ENCODE results near the gene DPH1.

The DPH1 gene

DNA sequence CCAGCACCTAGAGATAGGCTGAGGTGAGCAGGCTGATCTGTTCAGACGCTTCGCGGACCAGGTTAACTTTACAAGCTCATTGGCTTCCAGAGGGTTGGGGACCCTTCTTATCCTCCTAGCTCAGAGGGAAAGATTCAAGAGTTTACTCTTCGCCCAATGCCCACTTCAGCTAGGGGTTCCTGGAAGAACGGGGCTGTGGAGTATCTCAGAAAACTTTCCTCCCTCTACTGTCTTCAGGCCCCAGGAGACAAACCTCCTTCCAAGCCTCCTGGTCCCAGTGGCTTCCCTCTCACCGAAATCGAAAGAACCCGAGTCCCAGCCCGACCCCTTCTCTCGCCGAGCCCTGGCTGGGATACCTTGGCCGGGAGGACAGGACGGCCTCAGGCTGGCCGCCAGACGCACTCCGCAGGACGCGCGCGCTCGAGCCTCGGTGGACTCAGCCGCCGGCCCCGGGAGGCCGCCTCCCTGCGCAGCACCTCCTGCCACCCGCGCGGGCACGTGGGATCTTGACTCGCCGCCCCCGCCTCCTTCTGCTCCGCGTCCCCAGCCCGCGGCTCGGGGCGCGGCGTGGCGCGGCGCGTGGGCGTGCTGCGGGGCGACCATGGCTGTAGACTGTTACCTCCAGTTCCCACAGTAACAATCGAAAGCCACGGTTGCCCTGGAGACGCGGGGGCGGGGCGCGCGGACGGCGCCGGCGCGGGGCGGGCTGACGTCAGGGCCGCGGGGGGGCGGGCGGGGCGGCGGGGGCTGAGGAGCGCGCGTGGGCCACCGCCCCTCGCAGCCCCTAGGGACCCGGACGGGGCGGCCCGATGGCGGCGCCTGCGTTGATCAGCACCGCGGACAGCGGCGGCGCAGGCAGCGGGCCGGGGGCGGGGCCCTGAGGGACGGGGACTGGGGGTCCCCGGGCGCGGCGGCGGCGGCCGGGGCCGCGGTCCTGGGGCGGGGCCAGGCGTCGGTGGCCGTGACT lies 19.7 kb downstream of the DPH1 start:
- peak; percentile 78 to 89 (median 87) for DNase-seq (ENCODE audit: low read depth in 3 of 3, low spot score in 1 of 3)

DNA sequence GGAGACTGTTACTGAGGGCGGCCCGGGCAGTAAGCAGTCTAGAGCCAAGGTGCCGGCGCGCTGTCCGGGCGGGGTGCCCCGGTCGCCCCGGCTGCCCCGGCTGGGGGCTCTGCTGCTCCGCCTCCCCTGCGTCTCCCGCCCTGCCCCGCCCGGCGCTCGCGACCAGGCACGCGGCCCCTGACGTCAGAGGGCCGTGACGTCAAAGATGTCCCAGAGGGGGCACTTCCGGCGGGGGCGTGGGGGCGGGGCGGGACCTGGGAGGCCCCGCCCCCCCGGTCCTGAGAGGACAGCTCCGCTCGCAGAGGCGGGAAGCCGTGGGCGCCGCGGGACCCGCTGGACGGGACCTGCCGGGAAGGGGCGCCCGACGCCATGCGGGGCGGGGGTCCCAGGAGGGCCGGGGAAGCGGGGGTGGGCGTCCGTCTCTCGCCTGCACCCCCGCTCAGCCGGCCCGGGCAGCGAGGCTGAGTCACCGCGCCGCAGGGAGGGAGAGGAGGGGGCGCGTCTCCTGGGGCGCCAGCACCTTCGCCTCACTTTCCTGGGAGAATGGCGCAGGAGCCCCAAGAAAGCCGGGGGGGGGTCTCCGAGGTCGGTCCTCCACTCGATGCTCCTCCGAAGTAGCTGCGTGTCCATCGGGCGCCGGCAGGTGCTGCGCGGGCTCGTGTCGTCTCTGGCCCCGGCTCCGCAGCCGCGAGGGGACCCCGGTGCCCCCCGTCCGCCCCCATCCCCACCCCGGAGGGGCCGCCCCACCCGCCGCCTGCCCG lies 20.5 kb downstream of the DPH1 start:
- peak in 2 of 3 donors; percentile 43 to 61 for DNase-seq (ENCODE audit: low read depth in 3 of 3, low spot score in 1 of 3)

DNA sequence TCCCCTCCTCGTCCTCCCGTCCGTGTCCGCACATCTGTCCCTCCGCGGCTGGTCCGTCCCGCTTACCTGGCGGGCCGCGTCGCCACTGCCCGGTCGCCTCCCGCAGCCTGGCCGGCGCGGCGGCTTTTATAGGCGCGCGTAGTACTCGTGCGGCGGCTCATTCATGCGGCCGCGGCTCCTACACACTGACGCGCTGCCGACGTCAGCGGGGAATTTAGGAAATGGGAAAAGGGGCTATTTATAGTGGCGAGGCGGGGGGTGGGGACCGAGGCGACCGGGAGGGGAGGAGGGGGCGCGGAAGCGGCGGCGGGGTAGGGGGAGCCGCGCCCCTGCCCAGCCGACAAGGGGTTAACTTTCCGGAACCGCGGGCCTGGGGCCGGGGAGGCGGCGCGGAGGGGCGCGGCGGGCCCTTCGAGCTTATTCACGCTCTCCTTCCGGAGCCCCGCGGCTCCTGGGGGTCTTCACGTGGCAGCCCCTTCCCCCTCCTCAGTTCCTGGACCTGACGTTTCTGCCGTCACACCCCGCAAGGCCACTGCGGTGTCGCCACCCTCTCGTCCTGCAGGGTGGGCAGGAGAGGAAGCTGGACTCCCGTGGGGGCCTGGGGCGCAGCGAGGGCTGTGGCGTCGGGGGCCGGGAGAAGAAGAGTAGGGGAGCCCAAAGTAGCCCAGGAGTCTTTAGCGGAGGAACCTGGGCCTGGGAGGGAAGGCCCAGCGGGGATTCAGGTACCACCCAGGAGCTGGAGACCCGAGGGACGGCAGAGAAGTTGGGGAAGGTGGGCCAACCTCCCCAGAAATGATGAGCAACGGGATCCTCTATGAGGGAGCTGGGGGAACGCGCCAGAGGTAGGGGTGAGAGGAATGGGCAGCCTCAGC lies 21.3 kb downstream of the DPH1 start:
- no peak for DNase-seq (ENCODE audit: low read depth in 3 of 3, low spot score in 1 of 3)

DNA sequence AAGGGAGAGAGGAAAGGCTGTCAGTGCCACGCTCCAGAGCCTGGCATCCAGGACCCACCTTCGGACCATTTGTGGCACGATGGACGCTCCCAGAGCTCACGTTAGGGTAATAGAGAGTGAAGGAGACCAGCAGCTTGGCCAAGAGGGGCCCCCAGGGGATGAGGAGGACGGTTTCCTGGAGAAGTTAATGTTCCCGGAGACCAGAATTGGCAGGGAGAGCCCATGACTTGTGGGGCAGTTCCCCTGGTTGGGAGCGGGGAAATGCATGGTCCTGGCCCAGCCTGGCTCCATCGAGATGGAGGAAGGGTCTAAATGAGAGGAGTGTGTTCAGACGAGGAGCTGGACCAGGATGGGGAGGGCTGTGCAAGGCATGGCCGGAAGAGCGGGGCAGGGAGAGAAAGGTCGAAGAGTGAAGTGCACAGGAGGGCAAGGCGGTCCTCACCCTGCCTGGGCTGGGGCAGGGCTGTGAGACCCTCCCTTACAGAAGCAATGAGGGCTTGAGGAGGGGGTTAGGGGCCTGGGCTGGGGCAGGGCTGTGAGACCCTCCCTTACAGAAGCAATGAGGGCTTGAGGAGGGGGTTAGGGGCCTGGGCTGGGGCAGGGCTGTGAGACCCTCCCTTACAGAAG lies 22.1 kb downstream of the DPH1 start:
- no peak for DNase-seq (ENCODE audit: low read depth in 3 of 3, low spot score in 1 of 3)

DNA sequence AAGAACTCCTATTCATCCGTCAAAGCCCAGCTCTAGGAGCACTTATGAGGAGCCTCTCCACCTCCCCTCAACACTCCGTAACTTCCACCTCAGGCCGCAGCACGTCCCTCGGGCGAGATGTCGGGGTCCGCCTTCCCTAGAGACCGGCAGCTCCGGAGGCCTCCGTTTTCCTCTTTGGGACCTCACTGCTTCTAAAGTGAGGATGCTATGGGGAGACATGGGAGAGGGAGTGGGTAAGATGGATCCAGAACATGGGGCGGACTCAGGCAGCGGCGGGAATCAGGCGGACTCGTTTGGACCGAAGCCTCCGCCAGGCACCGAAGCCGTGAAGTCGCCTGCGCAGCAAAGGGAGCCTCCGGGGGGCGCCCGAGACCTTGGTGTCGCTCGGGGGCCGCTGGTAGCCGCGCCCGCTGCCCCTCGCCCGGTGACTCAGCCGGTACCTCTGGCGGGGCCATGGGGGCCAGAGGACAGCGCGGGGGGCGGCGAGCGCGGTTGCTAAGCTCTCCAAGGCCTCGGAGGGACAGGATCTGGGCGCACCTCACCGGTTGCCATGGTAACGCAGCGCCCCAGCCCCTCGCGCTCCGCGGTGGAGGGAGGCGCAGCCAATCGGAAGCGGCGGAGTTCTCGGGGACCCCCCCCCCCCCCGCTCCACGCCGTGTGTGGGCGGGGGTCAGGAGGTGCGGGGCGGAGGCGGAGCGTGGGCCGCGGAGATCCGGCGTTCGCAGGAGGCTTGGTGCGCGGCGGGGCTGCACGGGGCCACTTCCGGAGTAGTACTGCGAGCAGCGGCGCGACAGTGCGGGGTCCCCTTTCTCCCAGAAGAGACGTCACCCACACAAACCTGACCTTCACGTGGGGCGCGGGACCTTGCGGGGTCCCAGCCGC lies 23.7 kb downstream of the DPH1 start:
- peak in 2 of 3 donors; percentile 54 to 72 for DNase-seq (ENCODE audit: low read depth in 3 of 3, low spot score in 1 of 3)

DNA sequence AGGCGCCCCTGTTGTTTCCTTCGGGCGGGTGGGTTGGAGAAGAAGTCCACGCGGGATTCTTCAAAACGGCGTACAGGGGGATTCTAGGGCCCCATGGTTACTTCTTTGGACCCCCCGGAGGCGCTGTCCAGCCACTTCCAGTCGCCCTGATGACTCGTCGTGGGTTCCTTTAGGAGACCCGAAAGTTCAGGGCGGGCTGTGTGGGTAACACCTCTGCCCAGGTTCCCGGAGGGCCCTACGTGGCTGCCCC lies 24.2 kb downstream of the DPH1 start:
- DNase-seq (ENCODE audit: low read depth in 3 of 3, low spot score in 1 of 3) = no peak

DNA sequence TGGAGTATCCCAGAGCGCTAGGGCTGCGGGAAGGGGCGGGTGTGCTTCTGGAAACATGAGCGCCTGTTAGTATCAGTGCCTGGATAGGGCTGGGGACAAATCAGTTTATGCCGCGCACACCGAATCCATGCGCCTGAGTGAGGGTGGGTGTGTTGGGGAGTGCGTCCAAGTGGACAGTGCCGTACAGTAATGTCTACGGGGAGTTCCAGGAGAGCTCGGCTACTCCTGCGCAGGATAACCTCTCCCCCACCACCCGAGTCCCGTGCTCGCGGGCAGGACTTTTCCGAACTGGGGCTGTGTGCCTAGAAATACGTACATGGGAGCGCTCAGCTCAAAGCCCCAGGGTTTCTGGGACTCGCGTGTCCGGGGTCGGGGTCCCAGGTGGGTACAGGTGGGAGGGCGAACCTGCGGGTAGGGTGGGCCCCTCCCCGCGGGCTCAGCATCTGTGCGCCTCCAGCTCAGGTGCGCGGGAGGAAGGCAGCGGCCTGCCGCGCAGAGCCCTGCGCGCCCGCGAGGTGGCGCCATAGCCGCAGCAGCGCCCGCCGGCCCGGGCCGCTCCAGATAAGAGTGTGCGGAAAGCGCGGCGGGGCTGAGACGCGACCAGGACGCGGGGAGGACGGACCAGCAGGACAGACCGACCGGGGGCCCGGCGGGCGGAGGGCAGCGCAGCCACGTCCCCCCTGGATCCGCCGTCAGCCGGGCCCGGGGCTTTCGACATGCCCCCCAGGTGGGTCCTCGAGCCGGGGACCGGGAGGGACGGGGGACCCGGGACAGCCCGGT lies 24.7 kb downstream of the DPH1 start, which contains the start of gene HIC1:
Gene HIC1 (plus strand): TSS at position 592 of the 780 bp plus-strand sequence. CDS start 1,588 bp downstream, outside the sequence.
- DNase-seq (ENCODE audit: low read depth in 3 of 3, low spot score in 1 of 3) = peak in 2 of 3 donors; percentile 65 to 71

DNA sequence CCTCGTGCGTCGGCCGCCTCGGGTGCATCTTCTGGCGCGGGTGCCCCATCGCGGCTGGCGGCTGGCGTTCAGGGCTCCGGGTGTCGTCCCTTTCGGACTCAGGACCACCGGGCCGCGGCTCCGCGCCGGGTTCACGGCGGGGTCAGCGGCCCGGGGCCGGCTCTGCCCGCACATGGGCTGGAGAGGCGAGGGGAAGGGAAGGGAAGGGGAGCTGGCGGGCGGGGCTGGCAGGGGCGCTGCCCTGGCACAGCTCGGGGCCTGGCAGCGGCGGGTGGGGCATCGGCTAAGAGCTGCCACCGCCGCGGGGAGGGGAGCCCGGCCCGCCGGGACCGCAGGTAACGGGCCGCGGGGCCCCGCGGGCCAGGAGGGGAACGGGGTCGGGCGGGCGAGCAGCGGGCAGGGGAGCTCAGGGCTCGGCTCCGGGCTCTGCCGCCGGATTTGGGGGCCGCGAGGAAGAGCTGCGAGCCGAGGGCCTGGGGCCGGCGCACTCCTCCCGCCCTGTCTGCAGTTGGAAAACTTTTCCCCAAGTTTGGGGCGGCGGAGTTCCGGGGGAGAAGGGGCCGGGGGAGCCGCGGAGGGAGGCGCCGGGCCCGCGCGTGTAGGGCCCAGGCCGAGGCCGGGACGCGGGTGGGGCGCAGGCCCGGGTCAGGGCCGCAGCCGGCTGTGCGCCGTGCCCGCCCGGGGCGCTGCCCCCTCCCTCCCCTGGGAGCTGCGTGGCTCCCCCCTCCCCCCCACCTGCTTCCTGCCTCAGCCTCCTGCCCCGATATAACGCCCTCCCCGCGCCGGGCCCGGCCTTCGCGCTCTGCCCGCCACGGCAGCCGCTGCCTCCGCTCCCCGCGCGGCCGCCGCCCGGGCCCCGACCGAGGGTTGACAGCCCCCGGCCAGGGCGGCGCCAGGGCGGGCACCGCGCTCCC lies 25.6 kb downstream of the DPH1 start:
- DNase-seq (ENCODE audit: low read depth in 3 of 3, low spot score in 1 of 3) = no peak

DNA sequence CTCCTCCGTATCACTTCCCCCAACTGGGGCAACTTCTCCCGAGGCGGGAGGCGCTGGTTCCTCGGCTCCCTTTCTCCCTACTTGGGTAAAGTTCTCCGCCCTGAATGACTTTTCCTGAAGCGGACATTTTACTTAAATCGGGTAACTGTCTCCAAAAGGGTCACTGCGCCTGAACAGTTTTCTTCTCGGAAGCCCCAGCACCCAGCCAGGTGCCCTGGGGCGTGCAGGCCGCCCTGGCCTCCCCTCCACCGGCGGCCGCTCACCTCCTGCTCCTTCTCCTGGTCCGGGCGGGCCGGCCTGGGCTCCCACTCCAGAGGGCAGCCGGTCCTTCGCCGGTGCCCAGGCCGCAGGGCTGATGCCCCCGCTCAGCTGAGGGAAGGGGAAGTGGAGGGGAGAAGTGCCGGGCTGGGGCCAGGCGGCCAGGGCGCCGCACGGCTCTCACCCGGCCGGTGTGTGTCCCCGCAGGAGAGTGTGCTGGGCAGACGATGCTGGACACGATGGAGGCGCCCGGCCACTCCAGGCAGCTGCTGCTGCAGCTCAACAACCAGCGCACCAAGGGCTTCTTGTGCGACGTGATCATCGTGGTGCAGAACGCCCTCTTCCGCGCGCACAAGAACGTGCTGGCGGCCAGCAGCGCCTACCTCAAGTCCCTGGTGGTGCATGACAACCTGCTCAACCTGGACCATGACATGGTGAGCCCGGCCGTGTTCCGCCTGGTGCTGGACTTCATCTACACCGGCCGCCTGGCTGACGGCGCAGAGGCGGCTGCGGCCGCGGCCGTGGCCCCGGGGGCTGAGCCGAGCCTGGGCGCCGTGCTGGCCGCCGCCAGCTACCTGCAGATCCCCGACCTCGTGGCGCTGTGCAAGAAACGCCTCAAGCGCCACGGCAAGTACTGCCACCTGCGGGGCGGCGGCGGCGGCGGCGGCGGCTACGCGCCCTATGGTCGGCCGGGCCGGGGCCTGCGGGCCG lies 26.5 kb downstream of the DPH1 start:
- no peak for DNase-seq (ENCODE audit: low read depth in 3 of 3, low spot score in 1 of 3)

DNA sequence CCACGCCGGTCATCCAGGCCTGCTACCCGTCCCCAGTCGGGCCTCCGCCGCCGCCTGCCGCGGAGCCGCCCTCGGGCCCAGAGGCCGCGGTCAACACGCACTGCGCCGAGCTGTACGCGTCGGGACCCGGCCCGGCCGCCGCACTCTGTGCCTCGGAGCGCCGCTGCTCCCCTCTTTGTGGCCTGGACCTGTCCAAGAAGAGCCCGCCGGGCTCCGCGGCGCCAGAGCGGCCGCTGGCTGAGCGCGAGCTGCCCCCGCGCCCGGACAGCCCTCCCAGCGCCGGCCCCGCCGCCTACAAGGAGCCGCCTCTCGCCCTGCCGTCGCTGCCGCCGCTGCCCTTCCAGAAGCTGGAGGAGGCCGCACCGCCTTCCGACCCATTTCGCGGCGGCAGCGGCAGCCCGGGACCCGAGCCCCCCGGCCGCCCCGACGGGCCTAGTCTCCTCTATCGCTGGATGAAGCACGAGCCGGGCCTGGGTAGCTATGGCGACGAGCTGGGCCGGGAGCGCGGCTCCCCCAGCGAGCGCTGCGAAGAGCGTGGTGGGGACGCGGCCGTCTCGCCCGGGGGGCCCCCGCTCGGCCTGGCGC lies 27.3 kb downstream of the DPH1 start:
- no peak for DNase-seq (ENCODE audit: low read depth in 3 of 3, low spot score in 1 of 3)

DNA sequence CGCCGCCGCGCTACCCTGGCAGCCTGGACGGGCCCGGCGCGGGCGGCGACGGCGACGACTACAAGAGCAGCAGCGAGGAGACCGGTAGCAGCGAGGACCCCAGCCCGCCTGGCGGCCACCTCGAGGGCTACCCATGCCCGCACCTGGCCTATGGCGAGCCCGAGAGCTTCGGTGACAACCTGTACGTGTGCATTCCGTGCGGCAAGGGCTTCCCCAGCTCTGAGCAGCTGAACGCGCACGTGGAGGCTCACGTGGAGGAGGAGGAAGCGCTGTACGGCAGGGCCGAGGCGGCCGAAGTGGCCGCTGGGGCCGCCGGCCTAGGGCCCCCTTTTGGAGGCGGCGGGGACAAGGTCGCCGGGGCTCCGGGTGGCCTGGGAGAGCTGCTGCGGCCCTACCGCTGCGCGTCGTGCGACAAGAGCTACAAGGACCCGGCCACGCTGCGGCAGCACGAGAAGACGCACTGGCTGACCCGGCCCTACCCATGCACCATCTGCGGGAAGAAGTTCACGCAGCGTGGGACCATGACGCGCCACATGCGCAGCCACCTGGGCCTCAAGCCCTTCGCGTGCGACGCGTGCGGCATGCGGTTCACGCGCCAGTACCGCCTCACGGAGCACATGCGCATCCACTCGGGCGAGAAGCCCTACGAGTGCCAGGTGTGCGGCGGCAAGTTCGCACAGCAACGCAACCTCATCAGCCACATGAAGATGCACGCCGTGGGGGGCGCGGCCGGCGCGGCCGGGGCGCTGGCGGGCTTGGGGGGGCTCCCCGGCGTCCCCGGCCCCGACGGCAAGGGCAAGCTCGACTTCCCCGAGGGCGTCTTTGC lies 28.0 kb downstream of the DPH1 start:
- no peak for DNase-seq (ENCODE audit: low read depth in 3 of 3, low spot score in 1 of 3)

DNA sequence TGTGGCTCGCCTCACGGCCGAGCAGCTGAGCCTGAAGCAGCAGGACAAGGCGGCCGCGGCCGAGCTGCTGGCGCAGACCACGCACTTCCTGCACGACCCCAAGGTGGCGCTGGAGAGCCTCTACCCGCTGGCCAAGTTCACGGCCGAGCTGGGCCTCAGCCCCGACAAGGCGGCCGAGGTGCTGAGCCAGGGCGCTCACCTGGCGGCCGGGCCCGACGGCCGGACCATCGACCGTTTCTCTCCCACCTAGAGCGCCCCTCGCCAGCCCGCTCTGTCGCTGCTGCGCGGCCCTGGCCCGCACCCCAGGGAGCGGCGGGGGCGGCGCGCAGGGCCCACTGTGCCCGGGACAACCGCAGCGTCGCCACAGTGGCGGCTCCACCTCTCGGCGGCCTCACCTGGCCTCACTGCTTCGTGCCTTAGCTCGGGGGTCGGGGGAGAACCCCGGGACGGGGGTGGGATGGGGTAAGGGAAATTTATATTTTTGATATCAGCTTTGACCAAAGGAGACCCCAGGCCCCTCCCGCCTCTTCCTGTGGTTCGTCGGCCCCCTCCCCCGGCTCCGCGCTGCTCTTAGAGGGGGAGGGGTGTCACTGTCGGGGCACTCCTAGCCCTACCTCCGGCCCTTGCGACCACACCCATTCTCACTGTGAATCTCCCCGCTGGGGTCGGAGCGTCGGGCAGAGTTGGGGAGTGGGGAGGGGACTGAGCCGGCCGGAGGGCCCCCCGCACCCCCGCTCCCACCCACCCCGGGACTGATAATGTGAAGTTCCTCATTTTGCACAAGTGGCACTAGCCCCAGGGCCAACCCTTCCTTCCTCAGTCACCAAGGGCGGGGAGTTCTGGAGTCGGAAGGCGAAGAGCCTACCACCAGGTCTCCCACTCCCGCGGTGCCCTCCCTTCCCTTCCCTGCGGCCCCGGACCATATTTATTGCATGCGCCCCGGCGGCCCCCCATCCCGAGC lies 28.9 kb downstream of the DPH1 start:
- peak in 1 of 3 donors; percentile 59 for DNase-seq (ENCODE audit: low read depth in 3 of 3, low spot score in 1 of 3)

DNA sequence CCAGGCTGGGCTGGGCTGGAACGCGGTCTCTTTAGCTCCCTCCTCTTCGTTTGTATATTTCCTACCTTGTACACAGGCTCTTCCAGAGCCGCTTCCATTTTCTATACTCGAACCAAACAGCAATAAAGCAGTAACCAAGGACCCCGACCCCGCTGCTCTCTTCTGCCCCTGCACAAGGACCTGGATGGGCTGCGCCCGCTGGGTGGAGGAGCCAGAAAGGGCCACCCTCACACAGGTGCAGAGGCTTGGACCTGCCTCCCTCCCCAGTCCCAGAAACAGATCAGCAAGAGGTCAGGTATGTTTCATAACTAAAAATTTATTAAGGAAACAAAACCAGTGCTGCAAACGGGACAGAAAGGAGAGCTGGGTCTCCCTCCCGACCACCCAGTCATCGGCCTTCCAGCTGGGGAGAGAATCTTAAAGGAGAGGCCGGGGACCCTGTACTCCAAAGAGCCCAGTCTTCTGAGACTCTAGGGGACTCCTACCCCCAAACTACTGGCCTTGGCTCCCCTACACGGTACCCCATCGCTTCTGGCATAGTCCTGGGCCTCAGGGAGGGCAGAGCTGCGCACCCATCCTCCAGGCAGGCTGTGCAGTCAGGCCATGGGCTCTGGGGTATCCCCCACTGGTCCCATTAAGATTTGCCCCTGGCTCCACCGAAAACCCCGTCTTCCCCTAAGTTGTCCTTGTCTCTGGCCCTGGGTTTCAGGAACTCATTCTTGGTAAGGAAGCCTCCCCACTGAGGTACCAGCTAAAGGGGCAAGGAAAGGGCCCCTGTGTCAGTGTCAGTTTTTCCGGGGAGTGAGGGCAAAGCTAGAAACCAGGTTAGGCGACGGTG lies 29.8 kb downstream of the DPH1 start:
- DNase-seq (ENCODE audit: low read depth in 3 of 3, low spot score in 1 of 3) = no peak

DNA sequence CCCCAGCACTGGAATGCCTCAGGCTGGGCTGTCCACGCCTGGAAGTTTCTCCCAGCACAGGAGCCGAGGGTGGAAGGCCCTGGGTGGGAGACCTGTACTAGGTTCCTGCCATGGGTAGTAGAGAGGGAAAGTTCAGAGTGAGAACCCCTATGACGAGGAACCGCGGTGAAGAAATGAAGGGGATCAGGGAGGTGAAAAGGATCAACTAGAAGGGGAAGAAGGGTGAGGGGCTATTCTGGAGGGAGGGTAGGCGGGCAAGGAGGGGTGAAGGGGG lies 30.4 kb downstream of the DPH1 start:
- DNase-seq (ENCODE audit: low read depth in 3 of 3, low spot score in 1 of 3) = no peak

Measured in stimulated activated CD4-positive, alpha-beta T cell treated with anti-CD3 and anti-CD28 coated beads, TNF-alpha, amount 100 ng/mL, for 1 hour (primary cell).